HEK293 (cell line): ENCODE data around the gene NAA20.

Experiments used
- GLIS2 ChIP-seq: fragments of 450-650 bp; formaldehyde crosslinking; IDR thresholded peaks from 2 replicates; pipeline ENCODE4 v1.5.1; 2016; ENCODE audit warnings: missing biosample characterization, missing genetic modification characterization
- KLF10 ChIP-seq: fragments of 450-650 bp; IDR thresholded peaks from 2 replicates; pipeline ENCODE4 v1.5.1; 2018; ENCODE audit warnings: missing biosample characterization, mild to moderate bottlenecking, missing genetic modification characterization
- MYNN ChIP-seq: fragments of 450-650 bp; formaldehyde crosslinking; IDR thresholded peaks from 2 replicates; pipeline ENCODE4 v1.5.1; 2016; ENCODE audit warnings: missing biosample characterization, missing genetic modification characterization, borderline replicate concordance
- PRDM1 ChIP-seq: fragments of 450-650 bp; formaldehyde crosslinking; IDR thresholded peaks from 2 replicates; pipeline ENCODE4; 2016; ENCODE audit warnings: missing biosample characterization, missing genetic modification characterization
- REPIN1 ChIP-seq: fragments of 450-650 bp; formaldehyde crosslinking; IDR thresholded peaks from 2 replicates; pipeline ENCODE4 v1.5.1; 2017; ENCODE audit warnings: missing biosample characterization, missing genetic modification characterization, low read depth
- SP3 ChIP-seq: fragments of 450-650 bp; formaldehyde crosslinking; IDR thresholded peaks from 2 replicates; pipeline ENCODE4 v1.5.1; 2016; ENCODE audit warnings: missing biosample characterization, missing genetic modification characterization
- TRIM28 ChIP-seq: IDR thresholded peaks from 2 replicates; pipeline ENCODE4 v1.6.1; 2011; ENCODE audit warnings: low read length, control low read depth, borderline replicate concordance
- TSHZ1 ChIP-seq: fragments of 450-650 bp; formaldehyde crosslinking; IDR thresholded peaks from 2 replicates; pipeline ENCODE4 v1.5.1; 2016; ENCODE audit warnings: missing biosample characterization, missing genetic modification characterization, borderline replicate concordance
- YY2 ChIP-seq: fragments of 450-650 bp; formaldehyde crosslinking; IDR thresholded peaks from 2 replicates; pipeline ENCODE4 v1.5.1; 2016; ENCODE audit warnings: missing biosample characterization, missing genetic modification characterization
- ZBTB11 ChIP-seq: fragments of 450-650 bp; formaldehyde crosslinking; conservative IDR thresholded peaks from 2 replicates; pipeline ENCODE4 v1.5.1; 2016; ENCODE audit warnings: low read depth, missing biosample characterization, missing genetic modification characterization
- ZBTB20 ChIP-seq: fragments of 450-650 bp; formaldehyde crosslinking; IDR thresholded peaks from 2 replicates; pipeline ENCODE4 v1.5.1; 2016; ENCODE audit warnings: missing biosample characterization, missing genetic modification characterization
- ZBTB49 ChIP-seq: fragments of 450-650 bp; formaldehyde crosslinking; IDR thresholded peaks from 2 replicates; pipeline ENCODE4 v1.5.1; 2016; ENCODE audit warnings: missing biosample characterization, missing genetic modification characterization, low read depth
- ZFHX2 ChIP-seq: fragments of 450-650 bp; formaldehyde crosslinking; conservative IDR thresholded peaks from 2 replicates; pipeline ENCODE4 v1.5.1; 2016; ENCODE audit warnings: missing biosample characterization, missing genetic modification characterization
- ZFP3 ChIP-seq: fragments of 450-650 bp; formaldehyde crosslinking; IDR thresholded peaks from 2 replicates; pipeline ENCODE4 v1.5.1; 2016; ENCODE audit warnings: low read depth, missing biosample characterization, missing genetic modification characterization
- ZNF112 ChIP-seq: fragments of 450-650 bp; formaldehyde crosslinking; IDR thresholded peaks from 2 replicates; pipeline ENCODE4 v1.5.0; 2017; ENCODE audit warnings: missing biosample characterization, missing genetic modification characterization
- ZNF221 ChIP-seq: fragments of 450-650 bp; formaldehyde crosslinking; IDR thresholded peaks from 2 replicates; pipeline ENCODE4 v1.5.1; 2017; ENCODE audit warnings: missing biosample characterization, missing genetic modification characterization, borderline replicate concordance
- ZNF23 ChIP-seq: fragments of 450-650 bp; formaldehyde crosslinking; IDR thresholded peaks from 2 replicates; pipeline ENCODE4 v1.5.1; 2016; ENCODE audit warnings: missing biosample characterization, missing genetic modification characterization, borderline replicate concordance
- ZNF362 ChIP-seq: fragments of 450-650 bp; formaldehyde crosslinking; IDR thresholded peaks from 2 replicates; pipeline ENCODE4 v1.5.1; 2016; ENCODE audit warnings: missing biosample characterization, missing genetic modification characterization
- ZNF501 ChIP-seq: fragments of 450-650 bp; formaldehyde crosslinking; IDR thresholded peaks from 2 replicates; pipeline ENCODE4 v1.5.1; 2016; ENCODE audit warnings: missing biosample characterization, missing genetic modification characterization
- ZNF518A ChIP-seq: fragments of 450-650 bp; formaldehyde crosslinking; conservative IDR thresholded peaks from 2 replicates; pipeline ENCODE4 v1.5.1; 2016; ENCODE audit warnings: low read depth, missing biosample characterization, missing genetic modification characterization
- ZNF670 ChIP-seq: fragments of 450-650 bp; formaldehyde crosslinking; IDR thresholded peaks from 2 replicates; pipeline ENCODE4 v1.5.1; 2016; ENCODE audit warnings: missing biosample characterization, missing genetic modification characterization, low read depth
- ZNF677 ChIP-seq: fragments of 450-650 bp; IDR thresholded peaks from 2 replicates; pipeline ENCODE4 v1.5.0; 2018; ENCODE audit warnings: missing biosample characterization, mild to moderate bottlenecking, missing genetic modification characterization, moderate library complexity
- ZNF830 ChIP-seq: fragments of 450-650 bp; IDR thresholded peaks from 2 replicates; pipeline ENCODE4 v1.5.0; 2018; ENCODE audit warnings: missing biosample characterization, missing genetic modification characterization, low read depth, mild to moderate bottlenecking, moderate library complexity

The NAA20 gene

GRCh38 chr20:20017001-20017843 is at the start of gene NAA20 (continued):
- no peak for TF ChIP-seq ZNF362 (tag by site-specific recombination)
- no peak for TF ChIP-seq REPIN1 (tag by site-specific recombination)
- TF ChIP-seq ZFHX2 = 0 out of 2 replicates have a peak, but pooled peaks have one; percentile 27
- peak; percentile 79 for TF ChIP-seq GLIS2
- peak; percentile 42; the same call in 1 of the 2 replicates for TF ChIP-seq MYNN (tag by site-specific recombination)
- TF ChIP-seq SP3 (tag by site-specific recombination) = peak; percentile 42; the same call in 1 of the 2 replicates
- TF ChIP-seq ZFP3 (tag by site-specific recombination) = no peak
- TF ChIP-seq ZBTB49 = no peak
- TF ChIP-seq ZNF501 (tag by site-specific recombination) = peak; percentile 14; the same call in 1 of the 2 replicates
- no peak for TF ChIP-seq ZNF23
- TF ChIP-seq ZNF518A (tag by site-specific recombination) = peak; percentile 90
- no peak for TF ChIP-seq ZNF677 (tag by site-specific recombination)
- no peak for TF ChIP-seq PRDM1 (tag by site-specific recombination)
- TF ChIP-seq ZBTB11 (tag by site-specific recombination) = peak; percentile 99
- no peak for TF ChIP-seq KLF10 (tag by site-specific recombination)
- TF ChIP-seq ZNF112 (tag by site-specific recombination) = no peak
- no peak for TF ChIP-seq TSHZ1
- no peak for TF ChIP-seq YY2
- TF ChIP-seq ZNF830 (tag by site-specific recombination) = no peak
- no peak for TF ChIP-seq ZNF670 (tag by site-specific recombination)
- no peak for TF ChIP-seq ZNF221
- peak; percentile 70 for TF ChIP-seq ZBTB20 (tag by site-specific recombination)
- 0 out of 2 replicates have a peak, but pooled peaks have one; percentile 46 for TF ChIP-seq TRIM28
